GM21515 (cell line): ENCODE data around the gene OTUD6A.

ENCODE experiments used
- ATAC-seq: cut with Tn5 transposase; IDR thresholded peaks from one replicate; pipeline ENCODE4 v1.9.1; 2021; ENCODE audit not compliant: unreplicated experiment

Gene OTUD6A, protein sequence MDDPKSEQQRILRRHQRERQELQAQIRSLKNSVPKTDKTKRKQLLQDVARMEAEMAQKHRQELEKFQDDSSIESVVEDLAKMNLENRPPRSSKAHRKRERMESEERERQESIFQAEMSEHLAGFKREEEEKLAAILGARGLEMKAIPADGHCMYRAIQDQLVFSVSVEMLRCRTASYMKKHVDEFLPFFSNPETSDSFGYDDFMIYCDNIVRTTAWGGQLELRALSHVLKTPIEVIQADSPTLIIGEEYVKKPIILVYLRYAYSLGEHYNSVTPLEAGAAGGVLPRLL

DNA sequence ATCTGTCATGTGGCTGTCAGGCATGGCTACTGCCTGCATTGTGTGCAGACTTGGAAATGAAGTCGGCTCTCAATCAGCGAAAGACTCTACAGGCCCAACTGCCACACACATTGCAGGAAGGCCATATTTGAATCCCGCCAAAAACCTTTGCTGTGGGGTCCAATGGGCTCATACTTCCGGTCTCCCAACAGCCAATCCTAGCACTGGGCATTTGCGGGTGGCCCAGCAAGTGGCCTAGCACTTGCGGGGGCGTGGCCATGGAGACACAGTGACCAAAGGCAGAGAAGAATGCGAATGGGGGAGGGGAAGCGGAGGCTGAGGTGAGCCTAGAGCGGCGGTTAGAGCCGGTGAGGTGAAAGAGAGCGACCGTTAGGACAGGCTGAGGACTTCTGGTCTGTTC, at the start of gene OTUD6A:
TSS of gene OTUD6A (plus strand) at position 382 of the 400 bp plus-strand sequence. CDS start 68 bp downstream, outside the sequence.
- no peak for ATAC-seq

DNA sequence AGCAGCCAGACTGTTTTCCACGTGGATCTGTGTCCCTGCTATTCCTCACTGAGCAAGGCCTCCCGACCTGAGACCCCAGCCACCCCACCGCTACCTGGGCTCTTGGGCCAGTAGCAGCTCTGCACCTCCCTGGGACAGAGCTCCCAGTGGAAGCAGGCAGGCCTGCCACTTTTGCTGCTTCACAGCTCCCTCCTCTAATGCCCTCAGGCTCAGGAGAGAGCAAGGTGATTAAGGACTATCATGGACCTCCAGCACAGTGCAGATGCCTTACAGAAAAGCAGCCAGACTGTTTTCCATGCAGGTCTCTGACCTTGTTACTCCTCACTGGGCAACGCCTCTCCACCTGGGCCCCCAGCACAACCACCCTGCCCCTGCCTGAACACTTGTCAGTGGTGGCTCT, 49.5 kb upstream of the OTUD6A start:
- no peak for ATAC-seq

DNA sequence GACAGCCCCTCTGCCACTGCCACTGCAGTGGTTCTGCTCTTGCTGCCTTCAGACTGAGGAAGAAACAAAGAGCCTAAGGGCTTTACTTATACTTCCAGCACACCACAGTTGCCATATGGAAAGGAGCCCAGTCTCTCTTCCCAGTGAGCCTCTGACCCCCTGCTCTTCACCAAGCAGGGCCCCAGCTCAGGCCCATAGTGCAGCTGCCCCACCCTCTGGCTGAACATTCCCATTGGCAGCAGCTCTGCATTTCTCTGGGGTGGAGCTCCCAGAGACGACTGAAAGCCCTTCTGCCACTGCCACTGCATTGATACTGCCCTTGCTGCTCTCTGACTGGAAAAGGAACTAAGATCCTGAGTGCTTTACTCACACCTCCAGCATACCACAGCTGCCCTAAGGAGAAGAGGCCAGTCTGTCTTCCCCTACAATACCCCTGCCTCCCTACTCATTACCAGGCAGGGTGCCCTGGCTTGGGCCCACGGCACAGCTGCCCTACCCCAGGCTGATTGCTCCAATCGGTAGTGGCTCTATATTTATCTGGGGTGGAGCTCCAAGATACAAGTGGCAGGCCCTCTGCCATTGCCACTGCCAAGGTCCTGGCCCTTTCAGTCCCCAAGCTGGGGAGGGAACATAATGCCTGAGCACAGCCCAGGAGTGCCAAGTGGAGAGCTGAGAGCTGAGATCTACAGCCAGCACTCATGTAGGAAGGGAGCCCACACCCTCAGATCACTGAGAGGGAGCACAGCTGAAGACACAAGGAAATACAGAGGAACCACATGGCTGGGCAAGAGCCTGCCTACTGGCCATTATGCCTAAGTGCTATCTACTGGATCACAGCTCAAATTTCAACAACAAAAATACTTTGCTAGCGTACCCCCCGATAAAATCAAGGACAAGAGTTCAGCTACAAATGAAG, 48.5 kb upstream of the OTUD6A start:
- ATAC-seq, result no peak

DNA sequence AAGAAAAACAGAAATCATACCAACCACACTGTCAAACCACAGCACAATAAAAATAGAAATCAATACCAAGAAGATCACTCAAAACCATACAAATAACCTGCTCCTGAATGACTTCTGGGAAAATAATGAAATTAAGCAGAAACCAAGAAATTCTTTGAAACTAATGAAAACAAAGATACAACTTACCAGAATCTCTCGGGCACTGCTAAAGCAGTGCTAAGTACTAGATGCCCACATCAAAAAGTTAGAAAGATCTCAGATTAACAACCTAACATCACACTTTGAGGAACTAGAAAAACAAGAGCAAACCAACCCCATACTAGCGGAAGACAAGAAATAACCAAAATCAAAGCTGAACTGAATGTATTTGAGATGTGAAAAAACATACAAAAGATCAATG, 45.7 kb upstream of the OTUD6A start:
- ATAC-seq, result no peak

GRCh38 chrX:70022616-70023015, 39.6 kb upstream of the OTUD6A start:
- no peak for ATAC-seq

- no peak for ATAC-seq
These were observed 36.8 kb upstream of the OTUD6A start for GRCh38 chrX:70025464-70025863.

DNA sequence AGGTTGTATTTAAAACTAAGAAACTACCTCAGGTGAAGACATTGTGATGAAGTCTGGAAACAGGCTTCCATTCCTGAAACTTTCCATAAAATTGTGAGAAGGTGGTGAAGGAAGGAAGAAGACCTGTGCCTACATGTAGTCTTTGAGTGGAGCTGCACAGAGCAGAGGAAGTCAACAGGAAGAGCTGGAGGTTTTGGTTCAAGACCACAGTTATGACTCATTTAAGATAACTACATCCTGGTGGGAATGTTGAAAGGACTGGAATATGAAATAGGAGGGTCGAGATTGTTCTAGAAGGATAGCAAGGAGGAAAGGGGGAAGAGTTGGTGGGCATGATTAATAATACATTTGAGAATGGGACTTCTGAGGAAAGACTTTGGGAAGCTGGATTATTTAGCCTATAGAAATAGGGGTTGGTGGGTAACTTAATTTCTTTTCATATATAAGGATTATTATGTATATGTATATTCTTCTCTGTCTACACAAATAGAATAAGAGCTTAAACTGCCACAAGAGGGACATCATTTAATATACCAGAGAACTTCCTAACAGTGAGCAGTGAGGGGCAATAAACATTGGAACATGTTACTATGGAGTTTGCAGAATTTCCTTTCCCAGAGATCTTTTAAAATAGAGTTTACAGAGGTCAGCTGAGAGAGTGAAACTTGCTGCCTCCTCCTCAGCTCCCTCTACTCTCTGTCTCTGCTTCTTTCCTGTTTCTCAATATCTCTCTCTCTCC, 36.0 kb upstream of the OTUD6A start:
- no peak for ATAC-seq

- no peak for ATAC-seq
These were observed 35.4 kb upstream of the OTUD6A start for GRCh38 chrX:70026851-70027200.

DNA sequence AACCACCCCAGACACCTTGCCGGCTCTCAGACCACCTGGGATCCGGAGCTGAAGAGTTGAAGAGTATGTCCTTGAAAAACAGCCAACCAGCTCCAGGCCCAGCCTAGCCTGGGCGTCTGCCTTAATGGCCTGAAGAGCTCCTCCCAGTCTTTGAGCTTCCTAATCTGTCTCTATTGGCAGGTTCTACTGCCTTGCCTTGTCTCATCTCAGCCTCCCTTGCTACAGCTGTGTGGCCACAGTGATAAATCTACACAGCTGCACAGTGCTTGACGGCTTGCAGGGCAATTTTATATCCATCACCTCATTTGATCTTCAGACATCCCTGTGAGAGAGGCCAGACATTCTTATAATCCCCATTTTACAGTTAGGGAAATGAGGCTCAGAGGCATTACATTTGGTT, 32.4 kb upstream of the OTUD6A start:
- ATAC-seq, result no peak

- ATAC-seq, result peak; percentile 70
These were observed 31.9 kb upstream of the OTUD6A start for GRCh38 chrX:70030301-70030767.

DNA sequence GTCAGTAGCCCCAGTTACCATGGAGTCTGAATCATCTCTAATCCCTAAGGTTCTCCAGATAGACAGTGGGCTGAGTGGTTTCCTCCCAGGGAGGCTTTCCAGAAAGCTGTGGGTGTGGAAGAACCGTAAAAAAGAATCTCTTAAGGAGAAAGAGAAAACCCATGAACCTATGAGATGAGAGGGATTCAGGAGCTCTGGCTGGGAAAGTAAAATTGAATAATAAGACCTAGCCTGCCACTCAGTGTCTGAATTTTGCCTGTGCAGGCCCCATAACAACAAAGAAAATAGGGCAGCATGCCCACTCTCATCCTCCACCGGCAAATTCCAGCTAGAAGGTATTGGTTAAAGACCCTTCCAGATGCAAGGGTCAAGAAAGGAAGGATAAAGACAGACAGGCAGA, 29.5 kb upstream of the OTUD6A start:
- ATAC-seq, result no peak

GRCh38 chrX:70033348-70034051, 28.8 kb upstream of the OTUD6A start:
- peak; percentile 68 for ATAC-seq

DNA sequence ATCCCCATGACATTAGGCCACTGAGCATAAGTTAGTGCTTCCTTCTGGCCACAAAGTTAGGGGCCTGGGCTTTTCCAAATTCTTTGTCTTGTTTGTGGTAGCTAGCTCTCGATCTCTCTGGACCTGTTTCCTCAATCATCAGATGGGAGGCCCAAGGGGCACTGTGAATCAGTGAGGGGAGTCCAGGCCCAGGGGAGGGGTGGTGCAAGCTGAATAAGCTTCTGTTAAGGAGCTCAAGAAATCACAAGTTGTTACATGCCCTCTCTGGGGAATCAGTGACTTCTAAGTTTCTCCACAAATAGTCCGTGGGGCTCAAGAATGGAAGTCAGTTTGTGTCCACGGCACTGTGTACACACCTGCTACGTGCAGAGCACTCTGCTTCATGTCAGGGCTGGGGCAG, 27.6 kb upstream of the OTUD6A start:
- ATAC-seq, result no peak

DNA sequence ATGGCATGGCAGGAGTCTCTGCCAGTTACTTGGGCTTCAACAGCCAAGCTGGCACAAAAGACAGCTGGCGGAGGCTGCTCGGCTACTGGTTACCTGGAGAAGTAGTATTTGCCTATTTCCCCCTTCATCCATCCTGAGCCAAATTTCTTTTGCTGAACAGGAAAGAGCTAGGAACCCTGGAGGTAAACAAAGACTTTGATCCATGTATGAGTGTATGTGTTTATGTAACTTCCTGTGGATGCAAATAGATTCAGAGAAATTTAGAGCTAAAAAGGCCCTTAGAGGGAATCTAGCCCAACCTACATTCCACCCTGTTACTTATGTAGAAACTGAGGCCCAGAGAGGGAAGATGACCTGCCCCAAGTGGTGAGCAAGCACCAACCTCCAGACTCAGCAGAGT, 23.7 kb upstream of the OTUD6A start:
- ATAC-seq, result no peak

DNA sequence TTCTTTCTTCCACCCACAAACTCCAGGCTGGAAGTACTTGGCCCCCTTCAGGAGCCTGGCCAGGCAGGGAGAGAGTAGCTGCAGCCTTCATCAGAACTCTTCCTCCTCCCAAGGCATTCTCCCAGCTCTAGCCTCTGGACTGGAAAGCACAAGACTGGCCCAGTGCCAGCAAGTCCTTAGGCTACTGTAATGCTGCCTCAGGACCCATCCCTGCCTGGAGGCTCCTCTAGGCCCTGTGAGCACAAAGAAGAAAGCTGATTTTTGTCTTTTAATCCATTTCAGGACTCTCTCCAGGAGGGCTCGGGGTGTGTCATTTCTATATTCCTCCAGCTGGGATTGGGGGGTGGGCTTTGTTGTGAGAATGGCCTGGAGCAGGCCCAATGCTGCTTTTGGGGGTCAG, 23.3 kb upstream of the OTUD6A start:
- no peak for ATAC-seq

DNA sequence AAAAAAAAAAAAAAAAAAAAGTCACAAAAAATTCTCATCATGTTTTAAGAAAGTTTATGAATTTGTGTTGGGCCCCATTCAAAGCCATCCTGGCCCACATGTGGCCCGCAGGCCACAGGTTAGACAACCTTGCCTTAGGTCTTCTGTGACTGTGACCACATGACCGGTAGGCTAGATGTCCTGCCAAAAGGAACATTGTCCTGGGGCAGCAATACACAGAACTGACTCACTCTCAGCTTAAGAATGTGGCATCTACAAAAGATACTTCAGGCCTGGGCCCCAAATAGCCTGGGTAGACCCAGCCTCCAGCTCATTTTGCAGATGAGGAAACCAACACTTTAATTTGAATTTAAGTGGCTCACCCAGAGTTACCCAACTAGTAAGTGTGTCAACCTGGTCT, 22.5 kb upstream of the OTUD6A start:
- ATAC-seq, result no peak

DNA sequence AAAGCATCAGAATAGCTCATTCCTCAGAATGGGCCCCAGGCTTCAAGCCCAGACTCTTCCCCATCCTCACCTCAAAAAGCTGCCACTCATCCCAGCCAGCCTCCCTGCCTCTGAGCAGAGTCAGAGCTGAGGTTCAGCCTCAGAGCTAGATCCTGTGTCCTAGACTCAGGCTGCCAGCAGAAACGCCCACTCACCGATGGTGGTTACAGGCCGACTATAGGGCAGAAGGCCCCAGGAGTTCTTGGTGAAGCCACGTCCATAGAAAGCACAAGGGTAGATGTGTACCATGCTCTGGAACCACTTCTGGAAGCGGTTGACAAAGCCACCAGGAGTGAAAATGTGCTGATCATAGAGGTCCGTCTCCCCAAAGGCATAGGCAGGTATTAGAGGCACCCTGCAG, 20.3 kb upstream of the OTUD6A start:
- ATAC-seq, result no peak

DNA sequence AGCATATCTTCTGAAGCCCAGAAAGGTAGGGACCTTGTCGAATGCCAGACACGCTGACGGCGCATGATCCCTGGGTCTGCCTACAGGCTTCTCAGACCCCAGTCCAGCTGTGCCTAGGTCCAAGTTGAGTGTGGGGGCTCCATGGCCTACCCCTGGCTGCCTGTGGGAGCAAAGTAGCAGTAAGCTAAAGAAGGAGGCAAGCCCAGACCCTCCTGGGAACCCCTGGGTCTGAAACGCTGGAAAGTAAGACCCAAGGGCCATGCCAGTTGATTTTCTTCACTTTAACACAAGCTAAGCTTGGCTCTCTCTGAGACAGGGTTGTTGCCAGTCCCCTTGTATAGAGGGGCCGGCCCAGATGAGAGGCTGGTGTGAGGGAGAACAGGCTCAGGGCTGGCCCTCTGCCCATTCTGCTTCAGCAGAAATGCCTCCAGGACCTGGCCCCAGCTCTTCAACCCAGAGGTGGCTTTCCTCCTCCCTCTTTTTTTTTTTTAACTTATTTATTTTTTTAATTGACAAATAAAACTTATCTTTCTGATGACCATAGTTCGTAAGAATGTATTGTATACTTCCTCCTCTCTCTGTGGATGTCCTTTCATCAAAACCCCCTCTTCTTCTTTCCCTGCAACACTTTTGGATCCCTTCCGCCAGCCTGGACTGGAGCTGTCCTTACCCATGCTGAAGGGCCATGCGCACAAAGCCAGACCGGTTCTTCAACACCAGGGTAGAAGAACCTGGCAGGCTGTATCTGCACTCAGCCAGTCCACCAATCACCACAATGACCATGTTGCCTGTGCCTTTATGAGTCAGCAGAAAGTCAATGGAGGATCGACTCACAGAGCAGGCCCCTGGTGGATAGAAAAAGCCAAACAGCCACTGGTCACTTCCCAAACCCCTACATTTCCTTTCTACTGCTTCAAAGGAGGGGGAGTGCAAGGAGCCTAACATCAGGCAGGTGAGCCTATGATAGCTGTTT, 19.6 kb upstream of the OTUD6A start:
- ATAC-seq, result no peak

DNA sequence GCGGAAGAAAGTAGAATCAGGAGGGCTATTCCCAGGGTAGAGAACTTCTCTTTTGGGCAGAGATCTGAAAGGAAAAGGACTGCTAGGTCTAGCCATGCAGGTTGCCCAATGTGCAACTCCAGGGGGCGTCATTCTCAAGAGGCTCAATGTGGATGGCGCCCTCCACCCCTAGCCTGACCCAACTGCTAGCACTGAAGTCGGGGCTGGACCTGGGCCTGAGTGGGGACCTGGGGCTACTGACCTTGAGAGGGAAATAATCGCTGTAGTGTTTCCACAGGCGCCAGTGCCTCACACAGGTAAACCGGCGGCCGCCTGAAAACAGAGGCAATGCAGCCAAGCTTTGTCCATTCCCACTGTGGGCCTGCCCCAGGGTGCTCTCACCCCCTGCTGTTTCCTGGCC, 18.6 kb upstream of the OTUD6A start:
- ATAC-seq, result no peak
